ENCODE measurements around the gene MLST8.

The MLST8 gene

DNA sequence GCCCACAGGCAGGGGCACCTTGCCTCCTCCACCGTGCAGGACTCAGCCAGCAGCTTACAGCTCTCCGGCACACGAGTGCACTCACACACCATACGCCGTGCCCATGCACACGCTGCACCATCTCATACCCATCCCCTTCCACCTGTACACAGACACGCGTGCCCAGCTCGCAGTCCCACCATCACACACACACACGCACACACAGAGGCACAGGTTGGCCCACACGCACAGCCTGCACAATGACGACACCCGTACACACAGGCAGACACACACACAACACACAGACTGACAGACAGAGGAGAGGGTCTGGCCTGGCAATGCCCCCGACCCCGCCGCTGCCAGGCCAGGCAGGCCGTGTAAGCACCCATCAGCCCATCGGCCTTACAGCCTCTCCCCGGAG lies 20.9 kb upstream of the MLST8 start:
- Histone ChIP-seq H3K27me3 (ENCODE audit: control insufficient read depth in 1 of 2, insufficient read depth in 1 of 2, low read length in 2 of 2) (peaks cover 0 to 13% of the 10 kb centered on the region in 2 experiments), H3K4me3 (ENCODE audit: insufficient read depth in 1 of 2, low read depth in 1 of 2, low read length in 2 of 2) (no peak overlapping the region), H2AFZ (ENCODE audit: low read depth, low read length) (no peak overlapping the region), H3K9ac (ENCODE audit: low read length) (no peak overlapping the region), H3K14ac (ENCODE audit: low read length in 2 of 2) (peak overlapping the region in 1 of 2 experiments; percentile 31), H3K9me3 (ENCODE audit: control insufficient read depth, low read length) (no peaks in the 10 kb centered on the region), H2BK120ac (ENCODE audit: low read depth, low read length) (no peak overlapping the region), H3K36me3 (ENCODE audit: control insufficient read depth in 1 of 2, insufficient read depth in 2 of 2, low read depth in 1 of 2, low read length in 2 of 2) (peaks cover 0 to 28% of the 10 kb centered on the region in 2 experiments), H3K4me2 (ENCODE audit: low read length, poor library complexity, severe bottlenecking) (no peak overlapping the region), H2BK15ac (ENCODE audit: low read depth, poor library complexity, severe bottlenecking) (no peak overlapping the region), H3K79me1 (replicated peaks; ENCODE audit: low read length, poor library complexity, severe bottlenecking) (peaks cover 1% of the 10 kb centered on the region), H2AK5ac (ENCODE audit: low read length, severe bottlenecking) (no peak overlapping the region), H3K23ac (ENCODE audit: low read length in 2 of 2) (no peak overlapping the region), H3K4me1 (ENCODE audit: control insufficient read depth, insufficient read depth, low read depth, low read length) (peaks cover 9% of the 10 kb centered on the region), H2BK12ac (ENCODE audit: low read length in 2 of 2) (no peak overlapping the region), H4K91ac (ENCODE audit: low read length) (no peak overlapping the region), H3K27ac (ENCODE audit: low read length, poor library complexity, severe bottlenecking) (no peak overlapping the region), H4K8ac (ENCODE audit: low read length) (no peak overlapping the region), H2BK5ac (ENCODE audit: low read depth, low read length, poor library complexity, severe bottlenecking) (no peak overlapping the region), H3K4ac (ENCODE audit: low read depth in 1 of 2, low read length in 2 of 2) (no peak overlapping the region), H3K18ac (ENCODE audit: low read depth in 1 of 2, low read length in 2 of 2) (no peak overlapping the region)
- 95% methylated on average over 19 of the region's 19 CpGs for WGBS
- DNase-seq = no peak

- no peak overlapping the region for H4K8ac ChIP-seq (ENCODE audit: low read length)
- no peak overlapping the region for H3K23ac ChIP-seq (ENCODE audit: low read length in 2 of 2)
- H3K4me3 ChIP-seq (ENCODE audit: insufficient read depth in 1 of 2, low read depth in 1 of 2, low read length in 2 of 2) = no peak overlapping the region
- H3K18ac ChIP-seq (ENCODE audit: low read depth in 1 of 2, low read length in 2 of 2) = no peak overlapping the region
- no peak overlapping the region for H2BK15ac ChIP-seq (ENCODE audit: low read depth, poor library complexity, severe bottlenecking)
- no peak overlapping the region for H3K9ac ChIP-seq (ENCODE audit: low read length)
- H4K91ac ChIP-seq (ENCODE audit: low read length) = no peak overlapping the region
- peaks cover 0 to 22% of the 10 kb centered on the region in 2 experiments for H3K36me3 ChIP-seq (ENCODE audit: control insufficient read depth in 1 of 2, insufficient read depth in 2 of 2, low read depth in 1 of 2, low read length in 2 of 2)
- H3K27ac ChIP-seq (ENCODE audit: low read length, poor library complexity, severe bottlenecking) = no peak overlapping the region
- H3K79me1 ChIP-seq (replicated peaks; ENCODE audit: low read length, poor library complexity, severe bottlenecking) = no peaks in the 10 kb centered on the region
- peaks cover 12% of the 10 kb centered on the region for H3K4me1 ChIP-seq (ENCODE audit: control insufficient read depth, insufficient read depth, low read depth, low read length)
- no peak overlapping the region for H2BK12ac ChIP-seq (ENCODE audit: low read length in 2 of 2)
- no peak overlapping the region for H2BK120ac ChIP-seq (ENCODE audit: low read depth, low read length)
- H3K4me2 ChIP-seq (ENCODE audit: low read length, poor library complexity, severe bottlenecking) = no peak overlapping the region
- DNase-seq = no peak
- no peak overlapping the region for H2AFZ ChIP-seq (ENCODE audit: low read depth, low read length)
- no peak overlapping the region for H3K14ac ChIP-seq (ENCODE audit: low read length in 2 of 2)
- H2AK5ac ChIP-seq (ENCODE audit: low read length, severe bottlenecking) = no peak overlapping the region
- WGBS = 91% methylated on average over 20 of the region's 20 CpGs
- H3K4ac ChIP-seq (ENCODE audit: low read depth in 1 of 2, low read length in 2 of 2) = no peak overlapping the region
- no peaks in the 10 kb centered on the region for H3K9me3 ChIP-seq (ENCODE audit: control insufficient read depth, low read length)
- peaks cover 0 to 13% of the 10 kb centered on the region in 2 experiments for H3K27me3 ChIP-seq (ENCODE audit: control insufficient read depth in 1 of 2, insufficient read depth in 1 of 2, low read length in 2 of 2)
- no peak overlapping the region for H2BK5ac ChIP-seq (ENCODE audit: low read depth, low read length, poor library complexity, severe bottlenecking)
These were observed 20.3 kb upstream of the MLST8 start for GRCh38 chr16:2184962-2185361.

GRCh38 chr16:2186064-2186463 lies 19.2 kb upstream of the MLST8 start:
- Histone ChIP-seq H2BK15ac (ENCODE audit: low read depth, poor library complexity, severe bottlenecking) (no peak overlapping the region), H3K36me3 (ENCODE audit: control insufficient read depth in 1 of 2, insufficient read depth in 2 of 2, low read depth in 1 of 2, low read length in 2 of 2) (peaks cover 0 to 13% of the 10 kb centered on the region in 2 experiments), H2AK5ac (ENCODE audit: low read length, severe bottlenecking) (no peak overlapping the region), H2BK12ac (ENCODE audit: low read length in 2 of 2) (no peak overlapping the region), H3K27ac (ENCODE audit: low read length, poor library complexity, severe bottlenecking) (no peak overlapping the region), H3K4me2 (ENCODE audit: low read length, poor library complexity, severe bottlenecking) (no peak overlapping the region), H3K9me3 (ENCODE audit: control insufficient read depth, low read length) (no peaks in the 10 kb centered on the region), H4K8ac (ENCODE audit: low read length) (no peak overlapping the region), H3K14ac (ENCODE audit: low read length in 2 of 2) (no peak overlapping the region), H2AFZ (ENCODE audit: low read depth, low read length) (no peak overlapping the region), H3K4me3 (ENCODE audit: insufficient read depth in 1 of 2, low read depth in 1 of 2, low read length in 2 of 2) (no peak overlapping the region), H2BK5ac (ENCODE audit: low read depth, low read length, poor library complexity, severe bottlenecking) (no peak overlapping the region), H2BK120ac (ENCODE audit: low read depth, low read length) (no peak overlapping the region), H3K27me3 (ENCODE audit: control insufficient read depth in 1 of 2, insufficient read depth in 1 of 2, low read length in 2 of 2) (peaks cover 0 to 13% of the 10 kb centered on the region in 2 experiments), H3K4me1 (ENCODE audit: control insufficient read depth, insufficient read depth, low read depth, low read length) (peaks cover 12% of the 10 kb centered on the region), H3K18ac (ENCODE audit: low read depth in 1 of 2, low read length in 2 of 2) (no peak overlapping the region), H4K91ac (ENCODE audit: low read length) (no peak overlapping the region), H3K4ac (ENCODE audit: low read depth in 1 of 2, low read length in 2 of 2) (no peak overlapping the region), H3K79me1 (replicated peaks; ENCODE audit: low read length, poor library complexity, severe bottlenecking) (no peaks in the 10 kb centered on the region), H3K23ac (ENCODE audit: low read length in 2 of 2) (no peak overlapping the region), H3K9ac (ENCODE audit: low read length) (no peak overlapping the region)
- no peak for DNase-seq
- 88% methylated on average over 13 of the region's 13 CpGs for WGBS

DNA sequence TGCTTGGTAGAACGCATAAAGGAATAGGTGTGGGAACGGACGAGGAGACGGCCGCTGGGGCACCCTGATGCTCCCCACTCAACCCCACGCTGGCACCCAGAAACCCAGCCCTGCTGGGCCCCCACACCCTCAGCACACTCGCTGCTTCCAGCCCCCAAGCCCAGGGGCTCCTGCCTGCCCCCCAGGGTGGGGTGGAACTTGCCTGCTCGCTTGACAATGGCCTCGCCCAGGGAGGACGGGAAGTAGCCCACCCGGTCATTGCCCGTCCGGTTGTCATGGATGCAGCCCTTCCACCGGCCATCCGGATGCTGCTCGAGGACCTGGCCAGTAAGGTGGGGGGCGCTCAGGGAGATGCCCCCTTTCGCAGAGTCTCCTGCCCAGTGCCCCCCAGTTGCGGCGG lies 18.7 kb upstream of the MLST8 start:
- Histone ChIP-seq H3K4me3 (ENCODE audit: insufficient read depth in 1 of 2, low read depth in 1 of 2, low read length in 2 of 2) (no peak overlapping the region), H3K4me1 (ENCODE audit: control insufficient read depth, insufficient read depth, low read depth, low read length) (peaks cover 12% of the 10 kb centered on the region), H3K27ac (ENCODE audit: low read length, poor library complexity, severe bottlenecking) (no peak overlapping the region), H2BK5ac (ENCODE audit: low read depth, low read length, poor library complexity, severe bottlenecking) (no peak overlapping the region), H3K4ac (ENCODE audit: low read depth in 1 of 2, low read length in 2 of 2) (no peak overlapping the region), H3K4me2 (ENCODE audit: low read length, poor library complexity, severe bottlenecking) (no peak overlapping the region), H4K91ac (ENCODE audit: low read length) (no peak overlapping the region), H3K18ac (ENCODE audit: low read depth in 1 of 2, low read length in 2 of 2) (no peak overlapping the region), H2AFZ (ENCODE audit: low read depth, low read length) (no peak overlapping the region), H3K79me1 (replicated peaks; ENCODE audit: low read length, poor library complexity, severe bottlenecking) (no peaks in the 10 kb centered on the region), H2BK15ac (ENCODE audit: low read depth, poor library complexity, severe bottlenecking) (no peak overlapping the region), H3K14ac (ENCODE audit: low read length in 2 of 2) (no peak overlapping the region), H2BK12ac (ENCODE audit: low read length in 2 of 2) (no peak overlapping the region), H3K23ac (ENCODE audit: low read length in 2 of 2) (no peak overlapping the region), H4K8ac (ENCODE audit: low read length) (no peak overlapping the region), H3K9ac (ENCODE audit: low read length) (no peak overlapping the region), H3K9me3 (ENCODE audit: control insufficient read depth, low read length) (no peaks in the 10 kb centered on the region), H2AK5ac (ENCODE audit: low read length, severe bottlenecking) (no peak overlapping the region), H3K27me3 (ENCODE audit: control insufficient read depth in 1 of 2, insufficient read depth in 1 of 2, low read length in 2 of 2) (peaks cover 0 to 13% of the 10 kb centered on the region in 2 experiments), H2BK120ac (ENCODE audit: low read depth, low read length) (no peak overlapping the region), H3K36me3 (ENCODE audit: control insufficient read depth in 1 of 2, insufficient read depth in 2 of 2, low read depth in 1 of 2, low read length in 2 of 2) (peaks cover 0 to 13% of the 10 kb centered on the region in 2 experiments)
- 93% methylated on average over 20 of the region's 20 CpGs for WGBS
- DNase-seq = no peak

Data from mesenchymal stem cell (in vitro differentiated cells and primary cell).